Colonic mucosa (tissue), 4 donors: Measurements from ENCODE around the gene RASSF5. TPM values are rescaled to one million over a fixed set of nuclear protein-coding genes. Genes with fewer than 3 reads are reported as not detected.

ENCODE experiments used
- DNase-seq: peaks from one replicate; pipeline ENCODE4 v3.0.0-alpha.2; 2020
- H3K27ac ChIP-seq: fragments of 200-600 bp; one replicate; pipeline ENCODE4 v1.8.0; 2021
- H3K27me3 ChIP-seq: fragments of 200-600 bp; one replicate; pipeline ENCODE4 v1.8.0; 2021
- H3K36me3 ChIP-seq: fragments of 200-600 bp; one replicate; pipeline ENCODE4 v1.8.0; 2021
- H3K4me1 ChIP-seq: fragments of 200-600 bp; one replicate; pipeline ENCODE4 v1.8.0; 2021; ENCODE audit warnings: mild to moderate bottlenecking
- H3K4me3 ChIP-seq: fragments of 200-600 bp; one replicate; pipeline ENCODE4 v1.8.0; 2021
- H3K9ac ChIP-seq, 2 donors: one replicate each; pipeline ENCODE4 v1.7.0; 2013; ENCODE audit warnings: control low read depth in 2 of 2, low read depth in 2 of 2, low read length in 2 of 2
- H3K9me3 ChIP-seq: fragments of 200-600 bp; one replicate; pipeline ENCODE4 v1.8.0; 2021
- intact Hi-C: fragments of 100-400 bp; cut with DNase I; formaldehyde crosslinking; loops from one replicate; pipeline ENCODE4 v1.14.1; 2022
- total RNA-seq, 2 donors: library from RNA; stranded (reverse); fragmentation: NEBNext Ultra II Directional in 1 of 2; extraction: Animal tissue kit (Norgen Biotek cat#: 25700) in 1 of 2; gene quantifications; one replicate each; pipeline ENCODE4 v1.2.1, GENCODE V29; 2021
- TF ChIP-seq, protein P1 (sequence below): fragments of 200-600 bp; IDR thresholded peaks from one replicate; pipeline ENCODE4 v1.8.0; 2022; ENCODE audit warnings: antibody characterized with exemption, mild to moderate bottlenecking
- donor health status: healthy.
- donor health status: DM: no; HTN: no; CAD: no.
- donor health status: DM: no; HTN: no; CAD: no.

The RASSF5 gene
- total RNA-seq, 2 donors from 2014 or later: 4.9 to 5.4 TPM

DNA sequence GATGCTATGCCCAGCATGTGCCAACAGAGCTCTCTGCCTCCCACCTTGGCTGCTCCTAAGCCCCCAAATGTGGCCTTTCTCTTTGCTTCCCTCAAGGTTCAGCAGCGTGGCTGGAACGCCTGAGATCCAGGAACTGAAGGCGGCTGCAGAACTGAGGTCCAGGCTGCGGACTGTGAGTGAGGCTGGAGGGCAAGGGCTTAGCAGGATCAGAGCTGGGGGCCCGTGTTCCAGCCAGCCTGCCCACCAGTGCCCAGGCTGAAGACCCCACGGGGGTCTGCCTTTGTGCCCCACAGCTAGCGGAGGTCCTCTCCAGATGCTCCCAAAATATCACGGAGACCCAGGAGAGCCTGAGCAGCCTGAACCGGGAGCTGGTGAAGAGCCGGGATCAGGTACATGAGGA is 22.4 kb upstream of the RASSF5 start:
- TF ChIP-seq, protein P1, sequence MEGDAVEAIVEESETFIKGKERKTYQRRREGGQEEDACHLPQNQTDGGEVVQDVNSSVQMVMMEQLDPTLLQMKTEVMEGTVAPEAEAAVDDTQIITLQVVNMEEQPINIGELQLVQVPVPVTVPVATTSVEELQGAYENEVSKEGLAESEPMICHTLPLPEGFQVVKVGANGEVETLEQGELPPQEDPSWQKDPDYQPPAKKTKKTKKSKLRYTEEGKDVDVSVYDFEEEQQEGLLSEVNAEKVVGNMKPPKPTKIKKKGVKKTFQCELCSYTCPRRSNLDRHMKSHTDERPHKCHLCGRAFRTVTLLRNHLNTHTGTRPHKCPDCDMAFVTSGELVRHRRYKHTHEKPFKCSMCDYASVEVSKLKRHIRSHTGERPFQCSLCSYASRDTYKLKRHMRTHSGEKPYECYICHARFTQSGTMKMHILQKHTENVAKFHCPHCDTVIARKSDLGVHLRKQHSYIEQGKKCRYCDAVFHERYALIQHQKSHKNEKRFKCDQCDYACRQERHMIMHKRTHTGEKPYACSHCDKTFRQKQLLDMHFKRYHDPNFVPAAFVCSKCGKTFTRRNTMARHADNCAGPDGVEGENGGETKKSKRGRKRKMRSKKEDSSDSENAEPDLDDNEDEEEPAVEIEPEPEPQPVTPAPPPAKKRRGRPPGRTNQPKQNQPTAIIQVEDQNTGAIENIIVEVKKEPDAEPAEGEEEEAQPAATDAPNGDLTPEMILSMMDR: no peak
- no peaks in the 10 kb centered on the region for H3K27me3 ChIP-seq
- H3K4me1 ChIP-seq: no peaks in the 10 kb centered on the region
- DNase-seq: no peak
- H3K9ac ChIP-seq: no peak overlapping the region
- H3K4me3 ChIP-seq: no peak overlapping the region
- H3K36me3 ChIP-seq: peaks cover 5% of the 10 kb centered on the region
- intact Hi-C loops: no loop called here
- H3K9me3 ChIP-seq: no peaks in the 10 kb centered on the region
- no peak overlapping the region for H3K27ac ChIP-seq

DNA sequence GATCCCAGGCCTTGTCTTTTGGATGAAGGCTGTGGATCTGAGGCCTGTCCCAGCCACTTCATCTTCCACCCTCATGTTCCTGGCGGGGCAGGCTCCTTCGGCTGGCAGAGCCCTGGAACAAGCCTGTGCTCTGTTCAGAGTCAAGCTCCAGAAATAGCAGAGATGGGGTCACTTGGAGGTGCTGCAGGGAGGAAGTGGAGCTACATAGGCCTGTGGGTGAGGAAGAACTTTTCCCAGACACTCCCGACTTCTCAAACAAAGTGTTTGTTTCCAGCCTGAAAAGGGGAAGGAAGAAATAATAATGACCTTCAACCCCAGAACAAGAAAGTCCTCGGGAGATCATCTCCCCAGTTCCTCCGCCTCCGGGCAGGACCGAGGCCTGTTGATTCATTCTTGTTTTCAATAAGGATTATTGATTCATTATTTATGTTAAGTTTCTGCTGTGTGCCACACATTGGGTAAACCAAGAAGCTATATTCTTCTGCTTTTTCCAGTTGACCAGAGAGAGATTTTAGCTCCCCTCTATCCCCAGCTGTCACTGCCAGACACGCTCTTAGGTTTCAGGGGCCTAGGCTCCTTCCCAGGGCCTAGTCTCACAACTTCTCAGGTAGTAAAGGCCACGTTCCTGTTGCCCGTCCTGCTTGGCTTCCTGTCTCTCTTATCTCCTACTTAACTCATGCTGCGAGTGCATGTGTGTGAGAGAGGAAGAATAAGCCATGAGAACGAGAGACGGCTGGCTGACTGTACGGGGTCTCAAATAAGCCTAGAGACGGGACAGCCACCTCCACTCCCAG is 20.1 kb upstream of the RASSF5 start:
- Histone ChIP-seq H3K9ac (no peak overlapping the region), H3K36me3 (peaks cover 4% of the 10 kb centered on the region), H3K27ac (no peak overlapping the region), H3K4me1 (no peaks in the 10 kb centered on the region), H3K4me3 (no peak overlapping the region), H3K9me3 (no peaks in the 10 kb centered on the region), H3K27me3 (no peaks in the 10 kb centered on the region)
- TF ChIP-seq, protein P1: no peak
- intact Hi-C loops: no loop called here
- no peak for DNase-seq

DNA sequence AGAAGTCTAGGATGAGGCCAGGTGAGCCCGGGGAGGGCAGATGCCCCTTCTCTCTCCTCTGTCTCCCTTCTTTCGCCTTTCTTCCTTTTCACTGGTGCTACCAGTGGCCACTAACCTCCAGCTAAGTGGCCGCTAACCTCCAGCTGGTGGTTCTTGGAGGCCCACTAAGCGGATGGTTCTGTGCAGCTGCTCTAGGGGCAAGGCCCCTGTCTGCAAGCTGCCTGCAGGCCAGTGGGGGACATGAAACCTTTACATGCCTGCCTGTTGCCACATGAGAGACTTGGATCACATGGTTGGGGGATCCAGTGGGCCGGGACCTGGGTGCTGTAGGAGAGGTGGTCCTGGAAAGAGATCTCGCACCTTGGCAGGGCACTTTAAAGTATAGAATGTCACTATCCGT is 19.4 kb upstream of the RASSF5 start:
- no peak for DNase-seq
- H3K9me3 ChIP-seq: no peaks in the 10 kb centered on the region
- TF ChIP-seq, protein P1: no peak
- no peaks in the 10 kb centered on the region for H3K27me3 ChIP-seq
- no peaks in the 10 kb centered on the region for H3K4me1 ChIP-seq
- no peak overlapping the region for H3K4me3 ChIP-seq
- intact Hi-C loops: no loop called here
- no peak overlapping the region for H3K27ac ChIP-seq
- peaks cover 4% of the 10 kb centered on the region for H3K36me3 ChIP-seq
- H3K9ac ChIP-seq: no peak overlapping the region

DNA sequence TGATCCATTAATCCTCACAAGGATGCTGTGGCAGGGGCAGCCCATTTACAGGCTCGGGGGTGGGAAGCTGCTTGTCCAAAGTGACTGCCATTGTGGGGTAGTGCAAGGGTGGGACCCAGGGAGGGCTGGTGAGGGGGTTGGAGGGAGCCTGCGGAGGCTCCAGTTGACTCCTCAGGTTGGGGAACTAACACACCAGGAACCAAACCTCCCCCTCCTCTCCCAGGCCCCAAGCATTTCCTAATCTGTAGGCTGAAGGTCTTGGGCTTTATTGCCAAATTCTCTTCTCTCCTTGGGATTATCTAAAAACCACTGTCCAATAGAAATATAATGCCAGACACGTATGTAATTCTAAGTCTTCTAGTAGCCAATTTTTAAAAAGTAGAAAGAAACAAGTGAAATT is 18.9 kb upstream of the RASSF5 start:
- no peak overlapping the region for H3K27ac ChIP-seq
- intact Hi-C loops: no loop called here
- TF ChIP-seq, protein P1: no peak
- H3K27me3 ChIP-seq: no peaks in the 10 kb centered on the region
- H3K9ac ChIP-seq: no peak overlapping the region
- DNase-seq: no peak
- peaks cover 4% of the 10 kb centered on the region for H3K36me3 ChIP-seq
- no peaks in the 10 kb centered on the region for H3K9me3 ChIP-seq
- H3K4me3 ChIP-seq: no peak overlapping the region
- no peaks in the 10 kb centered on the region for H3K4me1 ChIP-seq

DNA sequence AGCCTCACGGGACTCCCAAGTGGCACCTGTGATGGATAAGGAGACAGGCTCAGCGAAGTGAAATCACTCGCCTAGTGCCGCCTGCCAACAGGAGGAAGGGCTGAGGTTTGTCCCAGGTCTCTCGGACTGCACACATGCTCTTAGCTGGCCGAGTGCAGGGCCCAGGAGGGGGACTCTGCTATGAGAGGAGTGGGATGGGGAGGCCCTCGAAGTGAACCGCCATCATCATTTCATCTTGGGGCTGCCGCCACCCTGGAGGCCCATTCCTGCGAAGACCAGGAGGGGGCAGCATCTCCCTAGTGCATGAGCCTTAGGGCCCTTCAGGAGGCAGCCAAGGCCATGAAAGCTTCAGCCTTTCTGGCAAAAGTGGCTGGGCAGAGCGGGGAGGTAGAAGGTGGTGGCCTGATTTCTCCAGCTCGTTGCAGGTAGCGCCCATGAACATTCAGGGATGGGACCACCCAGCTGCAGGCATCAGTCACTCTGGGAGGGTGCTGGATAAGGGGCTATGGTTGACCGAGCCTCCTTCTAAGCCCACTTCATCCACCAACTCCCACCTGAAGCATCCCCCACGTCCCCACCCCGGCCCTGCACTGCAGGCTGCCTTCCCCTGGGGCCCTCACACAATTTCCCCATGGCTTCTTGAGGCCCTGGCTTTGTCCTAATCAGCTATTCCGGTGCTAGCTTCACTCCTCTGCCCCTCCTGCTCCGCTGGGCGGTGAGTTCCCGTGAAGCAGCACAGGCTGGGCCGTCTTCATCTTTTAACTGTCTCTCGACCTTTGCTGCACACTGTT is 17.2 kb upstream of the RASSF5 start:
- H3K27me3 ChIP-seq: no peaks in the 10 kb centered on the region
- H3K4me1 ChIP-seq: no peaks in the 10 kb centered on the region
- peak; percentile 74 for DNase-seq
- intact Hi-C loops: loop anchor here (2.0 to 10.0 kb wide), 3 partner anchors 95 to 425 kb away; no protein-coding TSS in a partner anchor
- H3K9ac ChIP-seq: no peak overlapping the region
- no peaks in the 10 kb centered on the region for H3K9me3 ChIP-seq
- no peak overlapping the region for H3K27ac ChIP-seq
- TF ChIP-seq, protein P1: peak; percentile 71
- peaks cover 4% of the 10 kb centered on the region for H3K36me3 ChIP-seq
- no peak overlapping the region for H3K4me3 ChIP-seq
